Naive thymus-derived CD8-positive, alpha-beta T cell (primary cell): Measurements from ENCODE around the gene PRKCE. TPM values are rescaled to one million over a fixed set of nuclear protein-coding genes. Genes with fewer than 3 reads are reported as not detected.

ENCODE experiments used
- ATAC-seq, 2 donors: fragments of 150-1000 bp; cut with Tn5 transposase in 1 of 2; sonication (Bioruptor Pico), chemical (Tn5 transposase) in 1 of 2; 1 replicate in 1 of 2; 2 replicates in 1 of 2; pipeline ENCODE4 v1.10.0; 2021; ENCODE audit warnings: mild to moderate bottlenecking in 2 of 2, moderate library complexity in 2 of 2
- POLR2A ChIA-PET: fragments of 350-600 bp; sonication (Branson Sonifier 250); formaldehyde crosslinking; loops from one replicate; lab custom pipeline; 2021; ENCODE audit warnings: antibody characterized with exemption; lab: Charles Lee
- DNase-seq, 10 donors: peaks; one replicate each; pipeline versions ENCODE4 v3.0.0 to v3.0.0-alpha.2; 2020 to 2022
- H3K27ac Mint-ChIP-seq, 10 donors: one replicate each; pipeline ENCODE4 v1.8.0; 2020 to 2022; ENCODE audit warnings: mild to moderate bottlenecking in 10 of 10, mixed read lengths in 10 of 10, moderate library complexity in 4 of 10, inconsistent platforms in 1 of 10
- H3K27me3 Mint-ChIP-seq, 5 donors: one replicate each; pipeline ENCODE4 v1.8.0; 2021 to 2022; ENCODE audit warnings: mixed read lengths in 5 of 5
- H3K36me3 Mint-ChIP-seq, 3 donors: one replicate each; pipeline ENCODE4 v1.8.0; 2020 to 2022; ENCODE audit warnings: mixed read lengths in 3 of 3, mild to moderate bottlenecking in 2 of 3, inconsistent platforms in 1 of 3
- H3K4me1 Mint-ChIP-seq, 4 donors: one replicate each; pipeline ENCODE4 v1.8.0; 2021 to 2022; ENCODE audit warnings: mixed read lengths in 4 of 4
- H3K4me3 Mint-ChIP-seq, 10 donors: one replicate each; pipeline ENCODE4 v1.8.0; 2020 to 2022; ENCODE audit warnings: mild to moderate bottlenecking in 10 of 10, mixed read lengths in 10 of 10, moderate library complexity in 6 of 10, inconsistent platforms in 1 of 10
- H3K9me3 Mint-ChIP-seq, 9 donors: one replicate each; pipeline ENCODE4 v1.8.0; 2020 to 2022; ENCODE audit warnings: mixed read lengths in 9 of 9, mild to moderate bottlenecking in 3 of 9, inconsistent platforms in 1 of 9, moderate library complexity in 1 of 9
- polyA plus RNA-seq, 3 donors: library from polyadenylated mRNA; unstranded; fragments of 300-500 nt; fragmentation: Illumina TruSeq; gene quantifications; one replicate each; pipeline ENCODE4 v1.2.3, GENCODE V29; 2021
- total RNA-seq, 8 experiments: library from RNA in 2 of 8; stranded (reverse) in 2 of 8; gene quantifications; one replicate each; pipeline ENCODE4 v1.2.3 and lab custom pipeline; 2021 to 2026

PRKCE gene
- total and polyA plus RNA-seq, 5 experiments from 2014 or later: 1.6 to 20.2 (median 2.7) TPM

DNA sequence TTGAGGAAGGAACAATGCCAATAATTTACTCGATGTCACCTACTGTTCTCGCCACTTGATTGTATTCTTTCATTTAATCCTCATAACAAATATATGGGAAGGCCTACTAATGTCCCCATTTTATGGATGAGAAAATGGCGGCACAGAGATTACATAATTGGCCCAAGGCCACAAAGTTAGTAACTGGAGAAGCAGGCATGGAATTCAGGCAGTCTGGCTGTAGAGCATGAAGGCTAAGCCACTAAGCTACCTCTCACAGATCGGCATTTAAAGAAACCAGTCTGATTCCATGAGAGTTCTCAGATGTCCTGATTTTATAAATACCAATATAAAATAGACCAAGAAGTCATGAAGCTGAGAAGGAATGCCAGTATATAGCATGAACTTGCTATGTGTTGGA, 523.9 kb downstream of the PRKCE start:
- no peak for ATAC-seq

DNA sequence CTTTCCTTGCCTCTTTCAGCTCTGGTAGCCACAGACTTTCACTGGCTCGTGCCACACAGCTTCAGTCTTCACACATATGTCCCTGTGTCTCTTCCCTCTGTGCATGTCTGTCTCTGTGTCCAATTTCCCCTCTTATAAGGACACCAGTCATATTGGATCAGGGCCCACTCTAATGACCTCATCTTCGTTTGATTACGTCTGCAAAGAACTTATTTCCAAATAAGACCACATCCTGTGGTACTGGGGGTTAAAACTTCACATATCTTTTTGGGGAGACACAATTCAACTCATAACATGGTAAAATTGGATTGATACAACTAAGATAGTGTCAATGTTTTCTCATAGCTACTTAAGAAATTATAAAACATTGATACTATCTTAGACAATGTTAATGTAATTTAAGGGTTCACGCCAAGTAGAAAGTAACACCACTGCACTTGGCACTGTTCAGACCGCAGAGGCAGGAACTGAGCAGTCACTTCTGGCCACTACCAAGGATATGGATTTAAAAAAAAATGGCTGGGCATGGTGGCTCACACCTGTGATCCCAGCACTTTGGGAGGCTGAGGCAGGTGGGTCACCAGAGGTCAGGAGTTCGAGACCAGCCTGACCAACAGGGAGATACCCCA, 526.1 kb downstream of the PRKCE start:
- POLR2A ChIA-PET: no interaction called here
- Mint-ChIP-seq H3K36me3 (no peaks in the 10 kb centered on the region), H3K27ac (peak overlapping the region in 5 of 10 donors; percentile 5 to 65 (median 53)), H3K9me3 (no peaks in the 10 kb centered on the region), H3K27me3 (no peaks in the 10 kb centered on the region), H3K4me1 (peaks cover 10 to 22% (median 16%) of the 10 kb centered on the region in 4 donors), H3K4me3 (no peak overlapping the region)
- ATAC-seq: peak; percentile 26 to 37
- peak in 4 of 10 donors; percentile 6 to 34 (median 10) for DNase-seq

More for the DNA sequence above, 523.9 kb downstream of the PRKCE start:
- DNase-seq: no peak
- H3K27ac Mint-ChIP-seq: no peak overlapping the region
- POLR2A ChIA-PET: no interaction called here
- H3K9me3 Mint-ChIP-seq: no peaks in the 10 kb centered on the region
- peaks cover 10 to 22% (median 16%) of the 10 kb centered on the region in 4 donors for H3K4me1 Mint-ChIP-seq
- H3K27me3 Mint-ChIP-seq: no peaks in the 10 kb centered on the region
- H3K36me3 Mint-ChIP-seq: no peaks in the 10 kb centered on the region
- H3K4me3 Mint-ChIP-seq: no peak overlapping the region

- POLR2A ChIA-PET: no interaction called here
Observed at GRCh38 chr2:46179037-46179621, 527.7 kb downstream of the PRKCE start.

GRCh38 chr2:46180189-46180588, 528.7 kb downstream of the PRKCE start:
- peak overlapping the region in 5 of 10 donors; percentile 51 to 90 (median 81) for H3K27ac Mint-ChIP-seq
- peak in 1 of 10 donors; percentile 32 for DNase-seq
- peaks cover 10 to 22% (median 17%) of the 10 kb centered on the region in 4 donors for H3K4me1 Mint-ChIP-seq
- ATAC-seq: no peak
- peaks cover 0 to 4% (median 2%) of the 10 kb centered on the region in 3 donors for H3K36me3 Mint-ChIP-seq
- POLR2A ChIA-PET: no interaction called here
- no peak overlapping the region for H3K4me3 Mint-ChIP-seq
- H3K27me3 Mint-ChIP-seq: no peaks in the 10 kb centered on the region
- no peaks in the 10 kb centered on the region for H3K9me3 Mint-ChIP-seq

More at GRCh38 chr2:46179037-46179621, 527.7 kb downstream of the PRKCE start:
- Mint-ChIP-seq H3K4me1 (peaks cover 10 to 22% (median 16%) of the 10 kb centered on the region in 4 donors), H3K36me3 (no peaks in the 10 kb centered on the region), H3K27me3 (no peaks in the 10 kb centered on the region), H3K9me3 (no peaks in the 10 kb centered on the region), H3K4me3 (peak overlapping the region in 1 of 10 donors; percentile 65), H3K27ac (peak overlapping the region in 9 of 10 donors; percentile 20 to 90 (median 81))
- DNase-seq (peak in 9 of 10 donors; percentile 26 to 66 (median 52)), ATAC-seq (peak; percentile 92 to 94)

- peak overlapping the region in 1 of 10 donors; percentile 39 for H3K27ac Mint-ChIP-seq
- peaks cover 0 to 5% (median 2%) of the 10 kb centered on the region in 3 donors for H3K36me3 Mint-ChIP-seq
- peaks cover 10 to 22% (median 17%) of the 10 kb centered on the region in 4 donors for H3K4me1 Mint-ChIP-seq
- no peaks in the 10 kb centered on the region for H3K27me3 Mint-ChIP-seq
- DNase-seq (no peak), ATAC-seq (no peak)
- POLR2A ChIA-PET: no interaction called here
- H3K9me3 Mint-ChIP-seq: no peaks in the 10 kb centered on the region
- H3K4me3 Mint-ChIP-seq: no peak overlapping the region
Observed at GRCh38 chr2:46181306-46181705, 529.8 kb downstream of the PRKCE start.

DNA sequence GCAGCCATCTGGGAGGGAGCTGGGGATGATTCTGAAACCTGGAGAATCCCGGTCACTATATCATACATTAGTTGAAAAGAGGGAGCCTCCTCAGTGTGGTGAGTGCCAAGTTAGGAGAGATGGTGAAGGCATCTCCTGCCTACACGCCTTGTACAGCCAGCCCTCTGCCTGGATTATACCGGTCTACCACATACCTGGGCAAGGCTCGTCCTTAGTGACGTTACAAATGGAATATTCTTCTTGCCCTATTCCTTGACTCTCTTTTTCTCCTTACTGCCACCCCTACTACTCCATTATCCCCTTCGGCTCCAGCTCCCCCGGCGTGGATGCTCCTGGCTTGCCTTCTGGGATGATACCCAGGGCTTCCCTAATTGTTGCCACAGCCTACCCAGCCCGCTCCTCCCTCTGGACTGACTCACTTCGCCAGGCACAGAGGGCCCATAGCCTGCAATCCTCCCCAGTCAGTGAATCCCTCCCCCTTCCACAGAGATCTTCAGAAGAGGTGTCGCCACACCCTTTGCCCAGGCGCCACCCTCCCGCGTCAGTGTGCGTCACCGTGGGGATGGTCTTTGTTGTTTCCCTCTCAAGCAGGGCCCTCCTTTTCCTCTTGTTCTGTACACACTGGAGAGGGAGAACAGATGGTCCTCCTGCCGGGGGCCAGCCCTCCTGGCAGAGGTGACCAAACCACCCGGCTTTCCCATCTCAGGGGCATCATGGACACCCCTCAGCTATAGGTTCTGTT, 530.5 kb downstream of the PRKCE start:
- Mint-ChIP-seq H3K4me3 (no peak overlapping the region), H3K36me3 (peaks cover 0 to 5% (median 2%) of the 10 kb centered on the region in 3 donors), H3K27me3 (no peaks in the 10 kb centered on the region), H3K9me3 (no peaks in the 10 kb centered on the region), H3K4me1 (peaks cover 12 to 24% (median 18%) of the 10 kb centered on the region in 4 donors), H3K27ac (peak overlapping the region in 2 of 10 donors; percentile 39 to 84)
- POLR2A ChIA-PET: interaction anchor here (0.6 kb wide), 1 partner anchor 293 kb away, joined by 8 read pairs; no protein-coding TSS in a partner anchor
- ATAC-seq (no peak), DNase-seq (no peak)

GRCh38 chr2:46183426-46183825, 532.0 kb downstream of the PRKCE start:
- peak overlapping the region in 1 of 10 donors; percentile 35 for H3K27ac Mint-ChIP-seq
- H3K4me3 Mint-ChIP-seq: no peak overlapping the region
- DNase-seq (no peak), ATAC-seq (no peak)
- H3K9me3 Mint-ChIP-seq: no peaks in the 10 kb centered on the region
- POLR2A ChIA-PET: no interaction called here
- H3K27me3 Mint-ChIP-seq: no peaks in the 10 kb centered on the region
- peaks cover 0 to 5% (median 2%) of the 10 kb centered on the region in 3 donors for H3K36me3 Mint-ChIP-seq
- peaks cover 15 to 26% (median 20%) of the 10 kb centered on the region in 4 donors for H3K4me1 Mint-ChIP-seq

DNA sequence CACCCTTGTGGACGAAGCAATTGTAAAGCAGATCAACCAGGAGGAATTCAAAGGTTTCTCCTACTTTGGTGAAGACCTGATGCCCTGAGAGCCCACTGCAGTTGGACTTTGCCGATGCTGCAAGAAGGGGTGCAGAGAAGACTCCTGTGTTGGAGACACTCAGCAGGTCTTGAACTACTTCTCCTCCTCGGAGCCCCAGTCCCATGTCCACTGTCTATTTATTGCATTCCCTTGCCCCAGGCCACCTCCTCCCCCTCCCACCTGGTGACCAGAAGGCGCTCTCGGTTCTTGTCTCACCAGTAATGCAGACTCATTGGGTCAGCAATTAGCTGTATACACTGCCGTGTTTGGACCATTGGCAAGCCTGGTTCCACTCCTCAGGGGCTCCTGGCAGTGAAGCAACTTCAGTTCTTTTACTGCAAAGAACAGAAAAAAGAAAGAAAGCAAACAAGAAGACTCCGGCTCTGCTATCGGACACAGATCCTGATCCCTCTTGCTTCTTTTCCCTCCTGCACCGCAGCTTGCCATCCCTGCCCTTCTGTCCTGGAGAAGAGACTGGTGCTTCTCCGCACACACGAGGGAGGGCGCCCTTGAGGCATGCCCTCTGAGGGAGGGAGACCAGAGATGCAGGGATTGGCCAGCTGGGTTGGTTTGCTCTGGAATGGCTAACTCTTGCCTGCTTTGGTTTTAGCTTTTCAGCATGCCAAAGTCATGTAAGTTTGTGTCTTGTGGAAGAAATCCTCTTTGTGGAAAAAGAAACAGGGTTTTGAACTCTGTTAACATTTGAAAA, 533.5 kb downstream of the PRKCE start:
- no peaks in the 10 kb centered on the region for H3K27me3 Mint-ChIP-seq
- no peak overlapping the region for H3K4me3 Mint-ChIP-seq
- POLR2A ChIA-PET: no interaction called here
- peaks cover 0 to 5% (median 2%) of the 10 kb centered on the region in 3 donors for H3K36me3 Mint-ChIP-seq
- DNase-seq (no peak), ATAC-seq (no peak)
- no peaks in the 10 kb centered on the region for H3K9me3 Mint-ChIP-seq
- H3K4me1 Mint-ChIP-seq: peaks cover 6 to 13% (median 9%) of the 10 kb centered on the region in 4 donors
- H3K27ac Mint-ChIP-seq: peak overlapping the region in 1 of 10 donors; percentile 64

DNA sequence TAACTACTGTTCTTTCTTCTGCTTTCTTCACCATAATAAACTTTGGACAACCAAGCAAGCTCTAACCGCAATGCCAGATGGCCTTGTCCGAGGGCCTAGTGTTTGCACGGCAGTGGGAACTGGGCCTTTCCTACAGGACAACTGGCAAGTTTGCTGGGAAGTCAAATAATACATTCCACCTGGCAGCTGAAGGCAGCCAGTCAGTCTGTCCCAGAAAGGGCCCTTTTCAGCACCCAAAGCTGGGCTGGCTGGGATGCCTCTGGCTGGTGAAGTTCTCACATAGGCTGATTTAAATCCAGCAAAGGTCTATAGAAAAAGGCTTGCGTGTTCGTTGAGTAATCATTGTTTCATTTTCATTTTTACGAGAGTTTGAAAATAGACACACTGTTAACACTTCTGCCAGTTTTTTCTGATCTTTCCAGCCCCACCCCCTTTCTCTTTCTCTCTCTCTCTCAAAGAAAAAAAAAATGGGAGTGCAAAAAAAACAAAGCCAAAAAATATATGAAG, 535.7 kb downstream of the PRKCE start:
- ATAC-seq (peak in 1 of 2 donors; percentile 43), DNase-seq (peak in 3 of 10 donors; percentile 4 to 28 (median 17))
- POLR2A ChIA-PET: no interaction called here
- H3K27ac Mint-ChIP-seq: peak overlapping the region; percentile 25 to 91 (median 82)
- peaks cover 6 to 13% (median 10%) of the 10 kb centered on the region in 4 donors for H3K4me1 Mint-ChIP-seq
- H3K9me3 Mint-ChIP-seq: no peaks in the 10 kb centered on the region
- peaks cover 0 to 5% (median 2%) of the 10 kb centered on the region in 3 donors for H3K36me3 Mint-ChIP-seq
- peak overlapping the region in 9 of 10 donors; percentile 30 to 76 (median 43) for H3K4me3 Mint-ChIP-seq
- H3K27me3 Mint-ChIP-seq: peaks cover 0 to 3% (median 0%) of the 10 kb centered on the region in 5 donors

- POLR2A ChIA-PET: no interaction called here
- DNase-seq: no peak
- ATAC-seq: no peak
- H3K4me1 Mint-ChIP-seq: peaks cover 6 to 13% (median 10%) of the 10 kb centered on the region in 4 donors
- H3K27ac Mint-ChIP-seq: peak overlapping the region in 1 of 10 donors; percentile 88
- H3K4me3 Mint-ChIP-seq: peak overlapping the region in 1 of 10 donors; percentile 22
- peaks cover 0 to 5% (median 2%) of the 10 kb centered on the region in 3 donors for H3K36me3 Mint-ChIP-seq
- H3K9me3 Mint-ChIP-seq: no peaks in the 10 kb centered on the region
- peaks cover 0 to 3% (median 0%) of the 10 kb centered on the region in 5 donors for H3K27me3 Mint-ChIP-seq
Observed at GRCh38 chr2:46188041-46188716, 536.7 kb downstream of the PRKCE start.

DNA sequence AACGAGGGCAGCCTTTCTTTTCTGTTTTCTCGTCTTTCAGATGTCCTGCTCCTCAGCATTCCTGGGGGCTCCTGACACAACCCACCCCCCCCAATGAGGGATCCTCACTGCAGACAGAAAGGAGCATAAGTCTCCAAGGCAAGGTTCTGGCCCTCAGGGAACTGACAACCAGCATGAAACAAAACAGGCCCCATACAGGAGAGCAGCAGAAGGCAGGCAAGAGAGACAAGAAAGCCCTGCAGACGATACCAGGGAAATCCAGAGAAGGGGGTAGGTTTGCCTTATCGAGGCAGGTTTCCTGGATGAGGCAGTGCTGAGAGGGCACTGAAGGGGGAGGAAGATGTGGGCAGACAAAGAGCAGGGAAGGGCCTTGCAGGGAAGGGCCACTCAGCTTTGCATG, 541.9 kb downstream of the PRKCE start:
- DNase-seq (no peak), ATAC-seq (no peak)
- Mint-ChIP-seq H3K4me3 (no peak overlapping the region), H3K36me3 (no peaks in the 10 kb centered on the region), H3K9me3 (no peaks in the 10 kb centered on the region), H3K4me1 (peaks cover 0 to 4% (median 1%) of the 10 kb centered on the region in 4 donors), H3K27ac (peak overlapping the region in 1 of 10 donors; percentile 53), H3K27me3 (peaks cover 0 to 3% (median 0%) of the 10 kb centered on the region in 5 donors)
- POLR2A ChIA-PET: no interaction called here
